Neuronal stem cell (in vitro differentiated cells): ENCODE results near the gene HUNK.

Experiments used
- DNase-seq: peaks from one replicate; pipeline ENCODE4 v3.0.0-alpha.2; 2013; ENCODE audit warnings: low spot score
- H2AFZ ChIP-seq: one replicate; pipeline ENCODE4 v1.6.1; 2013; ENCODE audit warnings: mild to moderate bottlenecking, low read length, inconsistent platforms
- H2AK5ac ChIP-seq: 2 replicates; pipeline ENCODE4 v1.6.1; 2013; ENCODE audit warnings: low read depth, mild to moderate bottlenecking, inconsistent platforms, low read length, moderate library complexity, mixed read lengths
- H2BK120ac ChIP-seq: 2 replicates; pipeline ENCODE4 v1.6.1; 2013; ENCODE audit warnings: low read depth, mild to moderate bottlenecking, inconsistent platforms, low read length, moderate library complexity, mixed read lengths
- H2BK12ac ChIP-seq: one replicate; pipeline ENCODE4 v1.6.1; 2013; ENCODE audit warnings: low read length, inconsistent platforms
- H2BK15ac ChIP-seq: 2 replicates; pipeline ENCODE4 v1.6.1; 2013; ENCODE audit warnings: mild to moderate bottlenecking, low read length, inconsistent platforms, mixed read lengths
- H2BK5ac ChIP-seq: one replicate; pipeline ENCODE4 v1.6.1; 2013; ENCODE audit warnings: inconsistent platforms, mild to moderate bottlenecking, low read length, moderate library complexity
- H3K14ac ChIP-seq: one replicate; pipeline ENCODE4 v1.6.1; 2013; ENCODE audit warnings: low read length, inconsistent platforms
- H3K18ac ChIP-seq: 2 replicates; pipeline ENCODE4 v1.6.1; 2013; ENCODE audit warnings: low read length, inconsistent platforms
- H3K23ac ChIP-seq: 2 replicates; pipeline ENCODE4 v1.6.1; 2013; ENCODE audit warnings: low read depth, mild to moderate bottlenecking, mixed read lengths, low read length, inconsistent platforms; ENCODE audit not compliant: poor library complexity
- H3K27ac ChIP-seq: replicated peaks from 3 replicates; pipeline ENCODE4 v1.5.1; 2013; ENCODE audit warnings: low read length, inconsistent platforms
- H3K27me3 ChIP-seq, 3 experiments: 2 replicates each; pipeline ENCODE4 v1.6.1; 2013; ENCODE audit warnings: low read length in 3 of 3, mild to moderate bottlenecking in 2 of 3, inconsistent platforms in 1 of 3, low read depth in 1 of 3, mixed read lengths in 1 of 3, moderate library complexity in 1 of 3; ENCODE audit not compliant: control insufficient read depth in 3 of 3, insufficient read depth in 3 of 3
- H3K36me3 ChIP-seq, 2 donors: replicated peaks in 1 of 2; 2 replicates each; pipeline ENCODE4 v1.6.1; 2013; ENCODE audit warnings: low read length in 2 of 2; ENCODE audit not compliant: control insufficient read depth in 2 of 2, insufficient read depth in 2 of 2
- H3K4ac ChIP-seq: 2 replicates; pipeline ENCODE4 v1.6.1; 2013; ENCODE audit warnings: inconsistent platforms, mild to moderate bottlenecking, low read length, moderate library complexity
- H3K4me1 ChIP-seq, 2 donors: 1 replicate in 1 of 2; 2 replicates in 1 of 2; pipeline ENCODE4 v1.6.1; 2013; ENCODE audit warnings: low read length in 2 of 2, low read depth in 1 of 2; ENCODE audit not compliant: control insufficient read depth in 2 of 2, insufficient read depth in 1 of 2
- H3K4me2 ChIP-seq: one replicate; pipeline ENCODE4 v1.6.1; 2013; ENCODE audit warnings: mild to moderate bottlenecking, low read length, inconsistent platforms; ENCODE audit not compliant: insufficient read depth, poor library complexity, severe bottlenecking
- H3K4me3 ChIP-seq, 2 donors: 2 replicates each; pipeline ENCODE4 v1.5.1; 2013; ENCODE audit warnings: low read length in 2 of 2, mild to moderate bottlenecking in 2 of 2, inconsistent platforms in 1 of 2, moderate library complexity in 1 of 2
- H3K79me1 ChIP-seq: one replicate; pipeline ENCODE4 v1.6.1; 2013; ENCODE audit warnings: low read depth, mild to moderate bottlenecking, inconsistent platforms, low read length, moderate library complexity
- H3K9ac ChIP-seq: one replicate; pipeline ENCODE4 v1.6.1; 2013; ENCODE audit warnings: mild to moderate bottlenecking, low read depth, low read length, inconsistent platforms; ENCODE audit not compliant: poor library complexity
- H3K9me3 ChIP-seq, 2 donors: replicated peaks in 1 of 2; 2 replicates each; pipeline versions ENCODE3 to v1.6.1; 2013; ENCODE audit warnings: low read length in 2 of 2, mild to moderate bottlenecking in 2 of 2, inconsistent platforms in 1 of 2, low read depth in 1 of 2, mixed read lengths in 1 of 2, moderate library complexity in 1 of 2; ENCODE audit not compliant: control insufficient read depth in 2 of 2, insufficient read depth in 1 of 2
- H4K8ac ChIP-seq: one replicate; pipeline ENCODE4 v1.6.1; 2013; ENCODE audit warnings: low read depth, mild to moderate bottlenecking, inconsistent platforms, low read length, moderate library complexity
- H4K91ac ChIP-seq: one replicate; pipeline ENCODE4 v1.6.1; 2013; ENCODE audit warnings: low read length, low read depth, mild to moderate bottlenecking, inconsistent platforms; ENCODE audit not compliant: poor library complexity
- WGBS, 2 donors: extraction: QIAGEN DNeasy Blood & Tissue Kit; methylation state at CpG; one replicate each; pipeline ENCODE4 v1.1.7; 2013; ENCODE audit warnings: missing lambda C conversion rate in 2 of 2, mixed read lengths in 1 of 2; ENCODE audit not compliant: insufficient read length in 2 of 2, insufficient replicate concordance in 1 of 2; ENCODE audit errors: extremely low coverage in 2 of 2; 5-methylcytosine and 5-hydroxymethylcytosine counted together

The HUNK gene

DNA sequence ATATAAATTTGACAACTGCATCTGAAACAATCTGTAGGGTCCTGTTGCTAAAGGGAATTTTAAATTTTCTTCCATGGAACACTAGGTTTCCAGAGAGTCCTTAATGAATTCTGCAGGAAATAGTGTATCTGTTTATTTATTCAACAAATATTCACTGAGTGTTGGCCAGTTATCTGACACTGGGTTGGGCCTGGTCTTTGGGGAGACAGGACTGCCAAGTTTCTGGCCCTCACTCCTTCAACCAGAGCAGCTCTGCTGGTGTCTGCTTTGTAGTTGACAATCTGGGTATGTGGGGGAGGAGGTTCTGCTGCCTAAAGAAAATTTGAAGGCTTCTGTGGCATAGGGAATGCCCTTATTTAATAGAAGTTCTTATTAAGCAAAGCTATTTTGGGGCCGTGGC, 26.1 kb upstream of the HUNK start:
- H3K9ac ChIP-seq = no peak overlapping the region
- no peaks in the 10 kb centered on the region for H3K27me3 ChIP-seq
- DNase-seq = no peak
- no peak overlapping the region for H3K23ac ChIP-seq
- H3K18ac ChIP-seq = no peak overlapping the region
- H3K14ac ChIP-seq = no peak overlapping the region
- no peaks in the 10 kb centered on the region for H3K36me3 ChIP-seq
- H4K8ac ChIP-seq = no peak overlapping the region
- no CpG with 5 or more reads among the region's 1 CpG for WGBS, 2 donors
- H3K4me1 ChIP-seq = no peaks in the 10 kb centered on the region
- no peak overlapping the region for H3K4me2 ChIP-seq
- H3K79me1 ChIP-seq = no peaks in the 10 kb centered on the region
- H3K27ac ChIP-seq = no peak overlapping the region
- no peak overlapping the region for H4K91ac ChIP-seq
- no peak overlapping the region for H2AK5ac ChIP-seq
- no peaks in the 10 kb centered on the region for H3K9me3 ChIP-seq
- no peak overlapping the region for H2AFZ ChIP-seq
- H2BK120ac ChIP-seq = no peak overlapping the region
- H2BK12ac ChIP-seq = no peak overlapping the region
- no peak overlapping the region for H3K4me3 ChIP-seq
- no peak overlapping the region for H2BK5ac ChIP-seq
- no peak overlapping the region for H2BK15ac ChIP-seq
- H3K4ac ChIP-seq = no peak overlapping the region

DNA sequence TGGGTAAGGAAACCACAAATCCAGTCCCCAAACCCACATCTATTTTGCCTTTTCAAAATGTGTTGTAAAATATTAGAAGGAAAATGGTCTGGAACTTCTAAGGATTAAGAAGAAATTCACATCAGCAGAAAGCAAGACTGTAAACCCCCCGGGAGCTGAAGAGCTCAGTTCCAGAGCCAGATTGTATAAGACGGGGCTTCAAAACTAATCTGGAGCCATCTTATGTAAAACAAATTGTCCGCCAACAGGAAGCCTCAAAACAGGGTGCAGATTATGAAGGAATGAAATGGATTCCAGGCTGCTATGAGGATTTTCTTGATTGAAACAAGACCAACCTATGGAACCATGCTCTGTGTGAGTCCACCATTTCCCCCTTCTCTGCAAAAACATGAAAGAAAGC, 25.1 kb upstream of the HUNK start:
- H3K9me3 ChIP-seq = peaks cover 0 to 2% of the 10 kb centered on the region in 2 donors

GRCh38 chr21:31848326-31848985, 24.4 kb upstream of the HUNK start:
- H4K91ac ChIP-seq = no peak overlapping the region
- no peak overlapping the region for H3K27ac ChIP-seq
- peaks cover 0 to 2% of the 10 kb centered on the region in 2 donors for H3K9me3 ChIP-seq
- no peaks in the 10 kb centered on the region for H3K36me3 ChIP-seq
- no peak overlapping the region for H2AFZ ChIP-seq
- no peaks in the 10 kb centered on the region for H3K4me1 ChIP-seq
- no peak overlapping the region for H2BK12ac ChIP-seq
- no peak overlapping the region for H2BK5ac ChIP-seq
- DNase-seq = no peak
- no CpG with 5 or more reads among the region's 4 CpGs for WGBS, 2 donors
- no peak overlapping the region for H2AK5ac ChIP-seq
- no peaks in the 10 kb centered on the region for H3K27me3 ChIP-seq
- no peaks in the 10 kb centered on the region for H3K79me1 ChIP-seq
- H3K4me2 ChIP-seq = no peak overlapping the region
- no peak overlapping the region for H3K9ac ChIP-seq
- H3K14ac ChIP-seq = no peak overlapping the region
- no peak overlapping the region for H4K8ac ChIP-seq
- no peak overlapping the region for H3K4ac ChIP-seq
- H3K4me3 ChIP-seq = no peak overlapping the region
- peak overlapping the region; percentile 11 for H3K18ac ChIP-seq
- no peak overlapping the region for H3K23ac ChIP-seq
- no peak overlapping the region for H2BK120ac ChIP-seq
- no peak overlapping the region for H2BK15ac ChIP-seq

More for the DNA sequence above, 25.1 kb upstream of the HUNK start:
- no peak overlapping the region for H3K27ac ChIP-seq
- no peak overlapping the region for H3K14ac ChIP-seq
- no peaks in the 10 kb centered on the region for H3K36me3 ChIP-seq
- H3K18ac ChIP-seq = no peak overlapping the region
- H3K9ac ChIP-seq = no peak overlapping the region
- no peak overlapping the region for H4K91ac ChIP-seq
- no peak overlapping the region for H2BK5ac ChIP-seq
- DNase-seq = no peak
- H2AK5ac ChIP-seq = no peak overlapping the region
- no peak overlapping the region for H3K23ac ChIP-seq
- no peak overlapping the region for H3K4me3 ChIP-seq
- H2BK120ac ChIP-seq = no peak overlapping the region
- no peak overlapping the region for H3K4me2 ChIP-seq
- H2BK15ac ChIP-seq = no peak overlapping the region
- no peak overlapping the region for H2BK12ac ChIP-seq
- H3K4ac ChIP-seq = no peak overlapping the region
- H2AFZ ChIP-seq = no peak overlapping the region
- no peak overlapping the region for H4K8ac ChIP-seq
- no peaks in the 10 kb centered on the region for H3K27me3 ChIP-seq
- H3K79me1 ChIP-seq = no peaks in the 10 kb centered on the region
- WGBS, 2 donors = no CpG with 5 or more reads among the region's 3 CpGs
- H3K4me1 ChIP-seq = no peaks in the 10 kb centered on the region

GRCh38 chr21:31850886-31851285, 21.9 kb upstream of the HUNK start:
- H3K9me3 ChIP-seq = peaks cover 0 to 2% of the 10 kb centered on the region in 2 donors
- H2BK15ac ChIP-seq = no peak overlapping the region
- no CpG with 5 or more reads among the region's 7 CpGs for WGBS, 2 donors
- H2AFZ ChIP-seq = no peak overlapping the region
- H2BK120ac ChIP-seq = peak overlapping the region; percentile 56
- H3K36me3 ChIP-seq = no peaks in the 10 kb centered on the region
- H3K4me1 ChIP-seq = peaks cover 0 to 2% of the 10 kb centered on the region in 2 donors
- H3K79me1 ChIP-seq = no peaks in the 10 kb centered on the region
- H3K9ac ChIP-seq = no peak overlapping the region
- H2BK12ac ChIP-seq = no peak overlapping the region
- H3K14ac ChIP-seq = no peak overlapping the region
- no peak overlapping the region for H4K8ac ChIP-seq
- H3K23ac ChIP-seq = peak overlapping the region; percentile 34
- no peak overlapping the region for H3K27ac ChIP-seq
- no peak overlapping the region for H3K18ac ChIP-seq
- no peak overlapping the region for H3K4me2 ChIP-seq
- H3K4me3 ChIP-seq = no peak overlapping the region
- H3K4ac ChIP-seq = no peak overlapping the region
- H3K27me3 ChIP-seq = no peaks in the 10 kb centered on the region
- DNase-seq = no peak
- no peak overlapping the region for H2BK5ac ChIP-seq
- H2AK5ac ChIP-seq = no peak overlapping the region
- no peak overlapping the region for H4K91ac ChIP-seq
